HG02981 (cell line): Measurements from ENCODE around the gene LCNL1.
"Not testable (repeated sequence)": the region's sequence is repeated elsewhere in the genome, so short reads cannot be mapped to it uniquely, and the experiment has no call there.

Experiments used
- ATAC-seq: cut with Tn5 transposase; IDR thresholded peaks from one replicate; pipeline ENCODE4 v1.9.1; 2021; ENCODE audit warnings: mild to moderate bottlenecking, moderate library complexity; ENCODE audit not compliant: unreplicated experiment

LCNL1 gene

DNA sequence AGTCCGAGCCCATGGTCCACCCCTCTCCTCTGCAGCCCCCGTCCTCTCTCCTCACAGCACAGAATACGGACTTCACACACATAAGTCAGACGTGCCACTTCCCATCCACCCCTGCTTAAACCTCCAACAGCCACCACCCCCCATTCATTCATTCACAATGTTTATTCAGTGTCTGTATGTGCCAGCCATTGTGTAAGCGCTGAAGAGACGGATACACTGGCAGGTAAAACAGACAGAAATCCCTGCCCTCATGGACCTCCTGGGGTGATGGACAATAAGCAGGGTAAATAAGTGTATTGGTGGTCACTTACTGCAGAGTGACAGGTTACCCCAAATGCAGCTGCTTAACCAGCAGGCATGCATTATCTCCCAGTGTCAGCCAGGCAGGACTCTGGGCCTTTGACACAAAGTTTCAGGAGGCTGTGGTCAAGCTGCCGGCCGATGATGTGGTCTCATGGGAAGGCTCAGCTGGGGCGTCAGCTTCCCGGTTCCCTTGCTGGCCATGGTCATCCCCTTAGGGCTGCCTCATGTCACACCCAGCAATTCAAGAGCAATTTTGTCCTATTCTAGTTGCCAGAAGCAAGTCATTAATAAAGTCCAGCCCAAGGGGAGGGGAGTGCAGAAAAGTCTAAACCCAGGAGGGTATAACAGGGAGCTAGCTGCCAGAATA is 7.6 kb downstream of the LCNL1 start:
- no peak for ATAC-seq

DNA sequence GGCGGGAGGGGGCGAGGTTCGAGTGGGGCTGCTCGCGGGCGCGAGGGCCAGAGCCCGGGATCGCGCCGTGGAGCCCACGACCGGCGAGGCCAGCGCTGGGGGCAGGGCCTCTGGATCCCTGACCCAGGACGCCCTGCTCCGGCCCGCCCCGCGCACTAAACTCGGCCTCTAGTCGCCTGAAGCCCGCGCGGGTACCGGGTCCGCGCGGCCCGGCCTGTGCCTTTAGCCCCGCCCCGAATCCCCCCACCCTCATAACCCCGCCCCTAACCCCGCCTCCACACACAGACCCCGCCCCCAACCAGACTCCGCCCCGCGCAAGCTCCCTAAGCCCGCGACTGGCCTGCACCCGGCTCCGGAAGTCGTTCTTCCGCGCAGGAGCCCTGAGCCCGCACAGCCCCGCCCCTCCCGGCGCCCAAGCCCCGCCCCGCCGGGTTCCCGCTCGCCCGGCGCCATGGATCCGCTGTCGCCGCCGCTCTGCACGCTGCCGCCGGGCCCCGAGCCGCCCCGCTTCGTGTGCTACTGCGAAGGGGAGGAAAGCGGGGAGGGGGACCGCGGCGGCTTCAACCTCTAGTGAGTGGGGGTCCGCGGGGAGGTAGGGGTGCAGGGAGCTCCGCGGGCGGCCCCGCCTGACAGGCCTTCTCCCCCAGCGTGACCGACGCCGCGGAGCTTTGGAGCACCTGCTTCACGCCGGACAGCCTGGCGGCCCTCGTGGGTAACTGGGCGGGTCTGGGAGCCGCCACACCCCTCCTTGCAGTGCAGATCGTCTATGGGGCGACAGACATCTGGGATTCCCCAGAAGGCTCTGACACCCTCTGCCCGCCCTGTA is 9.4 kb downstream of the LCNL1 start, which contains the start of gene PAXX:
Gene PAXX, plus strand, starts transcription at position 430 of the 826 bp plus-strand sequence. Its CDS starts 22 bp downstream, at position 452.
- ATAC-seq, result peak; percentile 78

DNA sequence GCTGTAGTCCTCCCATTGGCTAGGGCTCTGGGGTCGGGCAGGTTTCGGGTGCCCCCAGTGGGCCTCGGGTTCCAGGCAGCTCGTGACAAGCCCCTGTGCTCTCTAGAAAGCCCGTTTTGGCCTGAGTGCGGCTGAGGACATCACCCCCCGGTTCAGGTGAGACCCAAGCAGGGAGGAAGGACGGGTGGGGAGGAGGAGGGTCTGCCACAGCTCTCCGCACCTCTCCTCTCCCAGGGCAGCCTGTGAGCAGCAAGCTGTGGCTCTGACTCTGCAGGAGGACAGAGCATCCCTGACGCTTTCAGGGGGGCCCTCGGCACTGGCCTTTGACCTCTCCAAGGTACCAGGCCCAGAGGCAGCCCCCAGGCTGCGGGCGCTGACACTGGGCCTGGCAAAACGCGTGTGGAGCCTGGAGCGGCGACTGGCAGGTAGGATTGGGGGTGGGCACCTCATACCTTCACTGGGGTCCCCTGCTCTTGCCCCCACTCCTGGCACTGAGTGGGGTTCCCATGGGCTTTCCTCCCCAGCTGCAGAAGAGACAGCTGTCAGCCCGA is 10.1 kb downstream of the LCNL1 start:
- no peak for ATAC-seq

DNA sequence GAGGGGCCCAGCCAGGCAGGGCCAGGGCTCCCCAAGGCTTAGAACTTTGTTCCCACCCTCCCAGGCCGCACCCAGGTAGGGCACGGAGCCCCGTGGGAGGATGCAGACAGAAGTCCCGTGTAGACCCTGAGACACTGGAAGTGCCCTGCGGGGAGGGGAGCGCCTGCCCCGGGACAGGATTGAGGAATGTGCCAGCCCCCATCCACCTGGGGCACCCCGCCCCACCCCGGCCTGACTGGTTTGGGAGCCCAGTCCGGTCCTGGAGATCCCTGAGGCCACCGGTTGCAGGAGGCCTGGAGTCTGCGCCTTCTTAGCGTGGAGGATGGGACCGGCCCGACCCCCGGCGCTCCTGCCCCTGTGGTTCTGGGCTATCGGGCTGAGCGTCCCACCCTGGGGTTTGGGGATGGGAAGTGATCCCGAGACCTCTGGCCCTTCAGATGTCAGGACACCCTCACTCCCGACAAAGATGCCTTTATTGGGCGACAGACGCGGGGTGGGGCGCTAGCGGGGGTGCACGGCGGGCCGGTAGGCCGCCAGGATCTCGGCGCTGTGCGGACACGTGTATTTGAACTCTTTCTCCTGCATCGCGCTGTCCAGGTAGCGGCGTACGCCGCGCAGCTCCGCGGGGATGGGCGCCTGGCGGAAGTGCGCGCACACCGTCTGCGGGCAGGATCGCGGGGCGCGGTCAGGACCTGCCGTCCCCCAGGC is 11.5 kb downstream of the LCNL1 start:
- no peak for ATAC-seq

DNA sequence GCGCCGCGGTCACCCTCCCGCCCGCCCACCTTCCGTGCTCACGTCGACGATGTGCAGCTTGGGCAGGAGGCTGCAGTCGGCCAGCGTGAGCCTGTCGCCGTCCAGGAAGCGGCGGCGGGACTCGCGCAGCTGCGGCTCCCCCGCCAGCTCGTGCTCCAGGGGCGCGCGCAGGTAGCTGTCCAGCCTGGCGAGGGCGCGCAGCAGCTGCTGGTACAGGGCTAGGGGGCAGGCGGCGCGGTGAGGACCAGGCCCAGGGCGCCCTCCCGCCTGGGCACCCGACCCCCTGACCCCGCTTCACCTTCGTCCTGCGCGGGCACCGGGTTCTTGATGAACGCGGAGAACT is 12.1 kb downstream of the LCNL1 start:
- no peak for ATAC-seq

DNA sequence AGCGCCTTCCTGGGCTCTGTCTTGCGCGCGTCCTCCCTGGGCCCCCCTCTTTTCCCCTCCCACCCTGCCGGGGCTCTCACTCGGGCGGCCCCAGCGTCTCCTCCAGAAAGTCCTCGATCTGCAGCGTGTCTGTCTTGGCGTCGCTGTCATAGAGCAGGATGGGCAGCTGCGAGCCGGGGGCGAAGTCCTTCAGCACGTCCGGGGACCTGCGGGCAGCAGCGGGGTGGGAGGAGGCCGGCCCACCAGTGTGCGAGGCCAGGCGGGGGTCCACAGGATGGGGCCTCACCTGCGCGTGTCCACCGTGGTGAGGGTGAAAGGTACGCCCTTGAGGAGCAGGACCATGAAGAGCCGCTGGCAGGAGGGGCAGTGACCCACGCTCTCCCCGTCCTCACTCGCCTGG is 12.6 kb downstream of the LCNL1 start:
- no peak for ATAC-seq

DNA sequence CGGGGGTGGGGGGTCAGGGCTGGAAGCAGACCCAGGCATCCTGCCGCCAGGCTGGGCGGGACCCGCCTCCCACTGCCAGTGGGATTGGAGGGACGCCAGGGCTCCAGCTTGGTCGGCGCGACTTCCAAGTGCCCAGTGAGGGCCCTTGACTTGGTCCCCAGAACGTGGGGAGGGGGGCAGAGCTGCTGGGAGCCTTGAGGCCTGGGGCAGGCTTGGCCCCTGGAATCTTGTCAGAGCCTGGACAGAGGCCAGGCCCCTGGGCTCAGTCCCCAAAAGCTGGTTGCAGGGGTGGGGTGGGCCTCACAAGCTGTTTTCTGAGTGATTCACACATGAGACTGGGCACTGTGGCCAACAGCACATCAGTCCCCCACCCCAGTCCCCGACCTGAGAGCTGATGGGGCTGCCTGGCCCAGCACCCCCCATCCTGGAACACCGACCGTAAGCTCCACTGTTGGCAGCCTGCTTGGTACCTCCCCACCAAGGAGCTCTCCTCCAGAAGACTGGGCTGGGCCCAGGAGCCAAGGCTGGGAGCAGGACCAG is 13.0 kb downstream of the LCNL1 start:
- ATAC-seq, result no peak

DNA sequence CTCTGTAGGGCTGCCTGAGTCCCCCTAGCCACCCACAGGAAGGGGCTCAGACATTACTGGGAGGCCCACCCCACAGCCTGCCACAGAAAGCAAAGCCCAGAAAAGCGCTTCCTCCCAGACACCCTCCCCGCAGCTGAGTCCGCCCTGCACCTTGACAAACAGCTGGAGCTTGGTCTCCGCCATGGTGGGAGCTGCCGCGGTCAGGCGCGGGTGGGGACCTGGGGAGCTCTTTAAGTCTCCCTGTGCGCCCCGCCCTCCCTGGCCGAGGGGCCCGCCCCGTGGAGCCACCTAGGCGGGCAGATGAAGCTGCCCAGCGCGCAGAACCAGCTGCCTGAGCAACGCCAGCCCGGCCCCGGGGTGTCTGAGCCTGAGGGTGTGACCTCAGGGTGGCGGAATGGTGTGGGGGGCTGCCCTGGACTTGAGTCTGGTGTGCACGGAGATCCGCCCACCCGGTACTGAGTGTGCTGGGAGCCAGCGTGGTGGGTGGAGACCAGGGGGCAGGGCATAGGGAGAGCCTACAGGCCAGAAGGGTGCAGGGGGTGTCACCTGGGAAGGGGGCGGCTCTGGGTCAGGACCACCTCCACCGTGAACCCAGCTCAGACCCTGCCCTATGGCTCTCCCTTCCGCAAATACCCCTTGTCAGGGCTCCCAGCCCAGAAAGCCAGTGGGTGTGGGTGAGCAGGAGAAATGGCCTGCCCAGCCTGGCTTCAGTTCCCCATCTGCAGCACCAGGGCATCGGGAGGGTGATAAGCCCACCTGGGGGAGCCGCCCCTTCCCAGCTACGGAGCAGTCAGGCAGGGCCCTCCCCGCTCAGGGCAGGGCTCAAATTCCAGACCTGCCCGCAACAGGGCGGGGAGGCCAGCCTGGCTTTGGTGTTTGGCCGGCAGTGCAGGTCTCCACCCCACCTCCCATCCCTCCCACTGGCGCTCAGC is 13.8 kb downstream of the LCNL1 start, which contains the start of gene CLIC3:
Gene CLIC3, minus strand, starts transcription at position 208 of the 932 bp plus-strand sequence. Its CDS starts 25 bp downstream, at position 183.
- no peak for ATAC-seq

DNA sequence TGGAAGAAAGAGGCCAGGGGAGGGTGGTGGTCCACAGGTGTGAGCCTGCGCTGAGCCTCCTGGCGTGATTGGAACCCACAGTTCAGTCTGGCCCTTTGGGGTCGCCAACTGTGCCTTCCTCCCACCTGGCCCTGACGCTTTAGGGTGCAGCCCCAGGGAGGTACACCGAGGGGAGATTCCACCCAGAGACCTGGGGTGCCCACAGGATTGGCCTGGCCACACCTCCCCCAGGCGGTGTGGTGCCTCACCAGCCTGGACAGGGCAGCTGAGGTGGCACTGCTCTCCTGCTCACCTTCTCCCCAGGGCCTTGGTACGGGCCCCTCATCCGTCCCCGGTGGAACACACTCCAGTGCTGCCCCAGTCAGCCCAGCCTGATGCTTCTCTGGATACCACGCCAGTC is 14.6 kb downstream of the LCNL1 start:
- no peak for ATAC-seq

DNA sequence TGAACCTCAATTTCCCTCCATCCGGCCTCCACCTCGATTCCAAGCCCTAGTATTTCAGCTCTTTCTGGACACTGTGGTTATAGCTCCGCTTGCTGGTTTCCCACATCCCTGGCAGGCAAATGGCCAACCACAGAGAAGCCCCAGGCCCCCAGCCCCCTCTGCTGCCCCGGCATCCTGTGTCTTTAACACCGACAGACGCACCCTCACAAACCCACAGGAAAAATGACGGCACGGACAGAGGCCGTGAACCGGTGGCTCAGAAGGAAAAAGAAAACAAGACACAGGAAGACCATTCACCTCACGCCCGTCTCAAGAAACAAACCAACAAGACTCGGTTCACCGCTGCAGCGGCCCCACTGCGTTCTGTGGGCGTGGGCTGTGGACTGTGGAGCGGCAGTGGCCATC is 15.0 kb downstream of the LCNL1 start:
- ATAC-seq, result no peak

DNA sequence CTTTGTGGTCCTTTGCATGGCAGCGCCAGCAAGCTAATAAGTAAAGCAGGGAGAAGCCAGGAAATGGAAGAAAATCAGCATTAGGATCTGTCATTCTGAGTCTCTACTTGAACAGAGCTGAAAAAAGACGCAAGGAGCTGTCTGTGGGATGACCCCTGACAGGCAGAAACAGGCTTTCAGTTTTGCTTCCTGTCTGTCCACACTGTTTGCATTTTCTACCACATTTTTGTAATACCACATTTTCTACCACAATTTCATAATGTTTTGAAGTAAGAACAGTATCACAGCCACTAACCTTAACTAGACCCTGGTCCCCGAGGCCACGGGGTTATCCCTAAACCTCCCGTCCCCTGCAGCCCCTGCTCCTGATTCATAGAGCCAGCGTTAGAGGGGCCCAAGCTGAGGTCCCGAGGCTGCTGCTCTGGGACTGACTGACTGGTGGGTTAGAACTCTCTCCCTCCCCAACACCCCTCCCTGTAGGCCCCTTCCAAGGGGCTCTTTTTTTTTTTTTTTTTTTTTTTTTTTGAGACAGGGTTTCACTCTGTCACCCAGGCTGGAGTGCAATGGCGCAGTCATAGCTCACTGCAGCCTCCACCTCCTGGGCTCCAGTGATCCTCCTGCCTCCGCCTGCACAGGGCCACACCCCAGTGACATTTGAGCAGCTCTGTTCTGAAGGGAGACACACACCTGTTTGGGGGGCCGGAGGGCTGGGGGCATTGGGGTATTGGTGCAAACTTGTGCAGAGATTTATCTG is 17.6 kb downstream of the LCNL1 start:
- ATAC-seq, result peak; percentile 63

DNA sequence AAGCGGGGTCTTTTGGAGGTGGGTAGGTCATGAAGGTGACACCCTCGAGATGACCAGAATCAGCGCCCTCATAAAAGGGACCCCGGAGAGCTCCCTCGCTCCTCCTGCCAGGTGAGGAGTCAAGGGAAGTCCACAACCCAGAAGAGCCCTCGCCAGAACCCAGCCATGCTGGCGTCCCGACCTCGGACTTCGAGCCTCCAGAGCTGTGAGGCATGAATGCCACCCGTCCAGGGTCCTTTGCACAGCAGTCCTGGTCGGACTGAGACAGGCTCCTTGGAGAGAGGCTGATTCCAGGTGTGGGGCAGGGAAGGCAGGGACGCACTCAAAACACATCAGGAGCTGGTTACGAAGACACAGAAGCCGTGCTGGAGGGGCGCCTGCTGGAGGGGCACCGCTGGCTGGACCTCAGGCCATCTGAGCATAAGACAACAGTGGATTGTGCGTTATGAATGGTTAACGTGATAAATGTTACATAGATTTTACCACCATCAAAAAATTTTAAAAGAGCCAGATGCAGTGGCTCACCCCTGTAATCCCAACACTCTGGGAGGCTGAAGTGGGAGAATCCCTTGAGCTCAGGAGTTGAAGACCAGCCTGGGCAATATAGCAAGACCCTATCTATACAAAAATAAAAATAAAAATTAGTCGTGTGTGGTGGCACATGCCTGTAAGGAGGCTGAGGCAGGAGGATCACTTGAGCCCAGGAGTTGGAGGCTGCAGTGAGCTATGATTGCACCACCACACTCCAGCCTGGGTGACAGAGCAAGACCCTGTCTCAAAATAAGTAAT is 19.3 kb downstream of the LCNL1 start:
- no peak for ATAC-seq

DNA sequence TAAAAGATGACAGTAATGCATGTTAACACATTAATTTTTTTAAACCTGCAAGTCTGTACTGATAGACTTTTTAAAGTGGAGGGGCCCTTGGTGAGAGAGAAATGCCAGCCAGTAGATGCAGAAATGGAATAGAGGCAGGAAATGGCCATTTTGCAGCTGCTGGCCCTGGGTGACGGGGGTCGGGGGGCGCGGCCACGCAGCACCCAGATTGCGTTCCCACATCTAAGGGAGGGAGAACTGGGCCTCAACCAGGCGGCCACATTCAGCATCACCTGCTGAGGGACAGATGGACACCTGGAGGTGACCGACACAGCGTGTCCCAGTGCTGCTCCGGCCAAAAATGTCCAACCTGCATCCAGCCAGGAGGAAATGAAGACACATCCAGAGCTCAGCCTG is 19.9 kb downstream of the LCNL1 start:
- no peak for ATAC-seq

DNA sequence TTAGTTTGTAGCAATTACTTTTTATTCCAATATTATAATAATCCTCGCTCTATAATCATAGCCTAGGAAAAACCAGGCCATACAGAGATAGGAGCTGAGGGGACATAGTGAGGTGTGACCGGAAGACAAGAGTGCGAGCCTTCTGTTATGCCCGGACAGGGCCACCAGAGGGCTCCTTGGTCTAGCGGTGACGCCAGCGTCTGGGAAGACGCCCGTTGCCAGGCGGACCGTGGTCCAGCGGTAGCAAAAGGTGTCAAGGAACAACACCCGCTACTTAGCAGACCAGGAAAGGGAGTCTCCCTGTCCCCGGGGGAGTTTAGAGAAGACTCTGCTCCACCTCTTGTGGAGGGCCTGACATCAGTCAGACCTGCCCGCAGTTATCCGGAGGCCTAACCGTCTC is 21.5 kb downstream of the LCNL1 start:
- ATAC-seq, result not testable (repeated sequence)

DNA sequence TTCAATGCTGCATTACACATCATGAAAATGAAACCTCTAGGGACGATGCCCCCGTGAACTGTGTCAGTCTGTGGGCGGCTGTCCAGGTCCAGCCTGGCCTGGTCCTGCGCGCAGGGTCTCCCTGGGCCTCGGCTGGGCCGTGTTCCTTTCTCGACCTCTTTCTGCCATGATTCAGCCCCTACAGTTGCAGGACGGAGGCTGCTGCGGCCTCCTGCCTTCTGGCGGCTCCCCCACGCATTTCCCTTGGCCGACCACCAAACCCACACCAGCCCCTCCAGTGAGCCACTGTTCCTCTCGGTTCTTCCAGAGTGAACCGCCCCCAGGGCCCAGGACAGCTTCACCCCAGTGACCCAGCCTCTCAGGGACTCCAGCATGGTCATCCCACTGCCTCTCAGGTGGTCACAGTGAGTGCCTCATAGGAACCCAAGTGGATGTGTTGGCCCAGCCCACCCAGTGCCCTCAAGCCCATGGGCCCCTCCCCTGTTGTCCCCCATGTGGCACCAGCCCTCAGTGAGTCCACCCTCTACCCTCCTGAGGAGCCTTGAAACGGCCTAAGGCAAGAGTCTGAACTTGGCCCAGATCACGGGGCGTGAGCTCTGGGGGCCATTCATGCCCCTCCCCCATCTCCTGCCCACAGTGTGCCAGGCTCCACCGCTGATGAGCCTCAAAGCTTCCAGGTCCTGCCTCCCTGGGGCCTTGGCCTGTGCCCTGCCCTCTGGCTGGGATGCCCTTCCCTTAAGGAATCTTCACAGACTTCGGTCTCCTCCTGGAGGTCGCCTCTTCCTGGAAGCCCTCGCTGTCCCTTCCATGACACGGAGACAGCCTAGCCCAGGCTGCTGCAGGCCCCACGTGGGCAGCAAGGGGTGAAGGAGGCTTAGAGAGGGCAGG is 23.6 kb downstream of the LCNL1 start:
- ATAC-seq, result no peak

DNA sequence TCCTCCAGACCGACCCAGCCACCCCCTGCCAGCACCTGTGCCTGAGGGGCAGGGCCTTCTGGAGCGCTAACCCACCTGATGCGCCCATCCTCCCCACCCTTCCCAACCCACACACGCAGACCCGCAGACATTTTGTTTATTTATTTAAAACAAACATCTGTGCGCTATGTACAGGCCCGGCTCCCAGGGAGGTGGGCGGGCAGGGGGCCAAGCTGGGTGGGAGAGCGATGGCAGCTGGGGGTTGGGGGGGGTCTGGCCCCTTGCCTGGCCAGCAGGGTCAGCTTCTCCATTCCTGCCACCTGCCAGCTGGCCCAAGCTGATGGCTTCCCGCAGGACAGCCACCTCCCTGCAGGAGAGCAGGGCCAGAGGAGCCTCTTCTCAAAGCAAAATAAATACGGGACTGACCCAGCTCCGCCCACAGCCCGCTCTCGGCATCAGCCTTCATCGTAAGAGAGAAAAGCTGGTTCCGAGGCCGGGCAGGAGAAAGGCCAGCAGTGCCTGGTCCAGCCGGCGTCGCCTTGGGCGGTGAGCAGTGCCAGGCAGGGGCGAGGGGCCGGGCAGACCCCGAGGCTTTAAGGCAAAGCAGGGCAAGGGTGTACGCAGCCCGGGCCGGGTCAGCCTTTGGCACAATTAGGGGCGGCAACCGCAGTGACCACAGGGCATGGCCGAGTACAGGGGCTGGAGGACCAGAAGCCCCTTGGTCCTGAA is 24.5 kb downstream of the LCNL1 start:
- no peak for ATAC-seq

DNA sequence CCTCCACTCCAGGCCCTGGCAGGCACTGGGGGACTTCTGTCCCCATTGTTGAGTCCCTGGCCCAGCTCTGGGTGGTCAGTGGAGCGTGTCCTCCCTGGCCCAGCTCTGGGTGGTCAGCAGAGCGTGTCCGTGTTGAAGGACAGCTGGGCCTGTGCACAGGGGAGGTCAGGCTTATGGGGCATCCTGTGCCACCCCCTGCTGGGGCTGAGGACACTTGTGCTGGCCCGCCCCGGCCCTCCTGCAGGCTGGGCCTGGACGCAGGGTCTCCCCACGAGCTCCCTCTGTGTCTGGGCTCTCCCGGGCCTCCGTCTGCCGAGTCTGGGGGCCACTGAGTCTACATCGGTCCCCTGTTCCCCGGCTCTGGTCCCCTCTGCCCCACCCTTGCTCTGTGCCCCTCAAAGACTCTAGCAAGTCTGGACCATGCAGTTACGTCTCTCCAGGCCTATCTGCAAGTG is 25.1 kb downstream of the LCNL1 start:
- ATAC-seq, result no peak
